HG02840 (cell line): ENCODE results near the gene RAB17.

Experiments
- ATAC-seq: cut with Tn5 transposase; IDR thresholded peaks from one replicate; pipeline ENCODE4 v1.9.1; 2021; ENCODE audit warnings: mild to moderate bottlenecking, moderate library complexity, moderate number of reproducible peaks; ENCODE audit not compliant: unreplicated experiment, low FRiP score

The RAB17 gene

DNA sequence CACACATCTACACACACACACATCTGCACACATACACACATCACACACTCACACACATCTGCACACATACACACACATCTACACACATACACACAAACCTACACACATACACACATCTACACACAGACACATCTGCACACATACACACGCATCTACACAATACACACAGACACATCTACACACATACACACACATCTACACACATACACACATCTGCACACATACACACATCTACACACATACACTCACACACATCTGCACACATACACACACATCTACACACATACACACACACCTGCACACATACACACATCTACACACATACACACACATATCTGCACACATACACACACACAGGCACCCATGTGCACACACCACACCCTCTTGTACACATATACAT is 24.6 kb downstream of the RAB17 start:
- ATAC-seq: no peak

DNA sequence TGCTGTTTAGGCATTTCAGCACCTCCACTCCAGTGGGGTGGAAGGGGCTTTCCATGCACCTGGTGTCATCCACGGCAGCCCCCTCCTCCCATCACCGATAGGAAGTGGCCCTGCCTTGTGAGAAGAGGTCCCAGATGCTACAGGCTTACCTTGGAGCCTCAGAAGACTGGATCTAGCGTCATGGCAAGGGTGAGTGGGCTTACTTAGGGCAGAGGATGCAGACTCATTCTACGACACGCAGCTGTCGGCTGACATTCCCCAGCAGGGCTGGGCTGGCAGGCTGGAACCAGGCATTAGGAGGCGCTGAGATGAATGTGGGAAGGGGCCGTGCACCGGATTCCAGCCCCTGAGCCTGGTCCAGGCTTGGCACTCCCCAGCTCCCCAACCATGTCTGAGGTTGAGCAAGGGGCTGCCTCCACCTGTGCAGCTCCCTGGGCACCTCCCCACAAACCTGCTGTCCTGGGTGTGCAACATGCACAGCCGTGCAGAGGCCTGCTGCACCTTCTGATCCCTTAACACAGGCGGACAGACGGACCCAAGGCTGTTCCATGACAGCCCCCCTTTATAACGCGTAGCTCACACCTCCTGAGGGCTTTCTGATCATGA is 25.9 kb downstream of the RAB17 start:
- no peak for ATAC-seq

DNA sequence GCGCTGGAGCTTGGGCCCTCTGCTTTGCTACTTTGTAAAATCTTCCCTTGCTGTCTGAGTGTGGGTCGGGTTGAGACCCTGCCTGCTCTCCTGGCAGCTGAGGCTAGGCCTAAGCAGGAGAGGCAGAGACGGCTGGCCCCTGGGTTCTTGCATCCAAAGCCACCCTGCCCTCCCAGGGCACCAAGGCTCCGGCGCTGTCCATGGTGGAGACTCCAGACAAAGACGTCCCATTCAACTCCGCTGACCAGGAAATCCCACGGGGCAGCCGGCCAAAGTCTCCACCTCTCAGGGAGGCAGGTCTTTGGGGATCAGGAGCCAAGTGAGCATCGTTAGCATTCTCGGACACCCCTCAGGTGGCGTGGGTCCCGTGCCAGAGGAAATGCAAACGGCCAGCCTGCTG is 26.7 kb downstream of the RAB17 start:
- ATAC-seq: no peak

DNA sequence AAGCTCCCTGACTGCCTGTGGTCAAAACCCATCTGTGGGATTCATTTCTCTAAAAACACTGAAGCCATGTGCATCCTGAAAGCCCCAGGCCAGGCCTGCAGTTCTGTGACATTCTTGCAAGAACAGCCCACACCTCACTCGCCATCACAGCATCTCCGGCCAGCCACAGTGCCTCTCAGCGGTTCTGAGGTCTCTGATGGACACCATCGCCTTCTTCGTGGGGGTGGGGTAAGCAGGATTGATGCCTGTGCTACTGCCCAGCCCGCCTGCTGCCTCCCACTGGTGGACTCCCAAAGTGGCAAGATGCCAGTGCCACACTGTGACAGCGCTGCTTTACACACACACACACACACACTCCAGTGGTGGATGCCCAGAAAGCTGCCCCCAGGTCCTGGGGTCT is 29.3 kb downstream of the RAB17 start:
- ATAC-seq: no peak

DNA sequence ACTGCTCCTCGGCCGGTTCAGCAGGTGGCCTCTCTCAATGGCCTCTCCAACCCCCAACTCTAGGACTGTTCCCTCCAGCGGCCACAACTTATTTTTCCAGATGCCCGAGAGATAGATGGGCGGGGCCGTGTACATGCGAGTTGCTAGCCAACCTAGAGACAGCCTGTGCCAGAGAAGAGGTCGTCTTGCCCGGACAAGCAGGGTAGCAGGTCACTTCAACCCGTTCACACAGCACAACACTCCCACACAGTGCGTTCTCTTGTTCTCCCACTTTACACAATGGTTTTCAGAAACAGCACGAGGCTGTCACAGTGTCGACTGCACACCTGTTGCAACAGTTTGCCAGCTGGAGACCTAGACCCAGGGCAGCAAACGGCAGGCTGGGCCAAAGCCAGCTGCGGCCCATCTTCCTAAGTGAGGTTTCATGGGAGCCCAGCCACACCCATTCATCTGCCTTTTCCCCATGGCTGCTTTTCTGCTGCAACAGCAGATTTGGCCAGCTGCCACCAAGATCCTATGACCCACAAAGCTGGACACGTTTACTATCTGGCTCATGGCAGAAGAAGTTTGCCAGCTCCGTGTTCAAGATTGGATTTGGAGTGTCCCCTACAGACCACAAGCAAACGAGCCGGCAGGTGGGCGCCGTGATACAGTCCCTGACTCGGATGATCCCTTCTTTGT is 31.4 kb downstream of the RAB17 start:
- no peak for ATAC-seq

DNA sequence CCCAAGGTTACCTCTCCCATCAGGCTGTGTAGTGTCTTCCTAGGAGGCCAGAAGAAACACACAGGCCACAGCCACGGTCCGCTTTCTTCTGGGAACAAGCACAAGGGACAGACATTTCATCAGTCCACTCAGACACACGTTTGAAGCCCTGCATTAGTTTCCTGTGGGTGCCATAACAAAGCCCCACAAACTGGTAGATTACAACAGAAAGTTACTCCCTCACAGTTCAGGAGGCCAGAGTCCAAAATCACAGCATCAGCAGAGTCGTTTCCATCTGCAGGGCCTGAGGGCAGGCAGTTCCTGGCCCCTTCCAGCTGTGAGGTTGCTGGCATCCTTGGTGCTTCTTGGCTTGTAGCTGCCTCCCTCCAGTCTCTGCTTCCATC is 32.9 kb downstream of the RAB17 start:
- ATAC-seq: no peak

DNA sequence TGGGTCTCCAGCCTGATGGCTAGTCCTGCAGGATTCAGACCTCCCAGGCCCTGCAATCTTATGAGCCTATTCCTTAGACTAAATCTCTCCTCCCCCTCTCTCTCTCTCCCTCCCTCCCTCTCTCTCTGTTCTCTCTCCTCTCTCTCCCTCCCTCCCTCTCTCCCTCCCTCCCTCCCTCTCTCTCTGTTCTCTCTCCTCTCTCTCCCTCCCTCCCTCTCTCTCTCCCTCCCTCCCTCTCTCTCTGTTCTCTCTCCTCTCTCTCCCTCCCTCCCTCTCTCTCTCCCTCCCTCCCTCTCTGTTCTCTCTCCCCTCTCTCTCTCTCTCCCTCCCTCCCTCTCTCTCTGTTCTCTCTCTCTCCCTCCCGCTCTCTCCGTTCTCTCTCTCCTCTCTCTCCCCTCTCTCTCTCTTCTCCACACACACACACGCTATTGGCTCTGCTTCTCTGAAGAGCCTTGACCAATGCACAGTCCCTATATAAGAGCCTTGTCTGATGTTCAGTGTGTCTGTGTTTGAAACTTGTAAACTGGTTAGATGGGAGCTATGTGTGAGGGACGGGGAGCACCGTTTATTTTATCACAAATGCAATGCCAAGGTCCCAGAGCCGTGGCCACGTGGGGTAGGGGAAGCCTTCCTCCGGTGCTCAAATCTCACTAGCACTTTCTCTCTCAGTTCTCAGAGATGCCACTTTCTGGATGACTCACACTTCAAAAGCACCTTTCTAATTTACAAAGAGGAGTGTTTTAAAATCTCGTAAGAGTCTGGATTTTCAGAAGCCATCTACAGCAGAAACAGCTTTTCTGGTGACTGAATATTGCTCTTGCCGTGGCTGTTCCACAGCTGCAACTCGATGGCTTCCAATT is 33.5 kb downstream of the RAB17 start:
- ATAC-seq: no peak

DNA sequence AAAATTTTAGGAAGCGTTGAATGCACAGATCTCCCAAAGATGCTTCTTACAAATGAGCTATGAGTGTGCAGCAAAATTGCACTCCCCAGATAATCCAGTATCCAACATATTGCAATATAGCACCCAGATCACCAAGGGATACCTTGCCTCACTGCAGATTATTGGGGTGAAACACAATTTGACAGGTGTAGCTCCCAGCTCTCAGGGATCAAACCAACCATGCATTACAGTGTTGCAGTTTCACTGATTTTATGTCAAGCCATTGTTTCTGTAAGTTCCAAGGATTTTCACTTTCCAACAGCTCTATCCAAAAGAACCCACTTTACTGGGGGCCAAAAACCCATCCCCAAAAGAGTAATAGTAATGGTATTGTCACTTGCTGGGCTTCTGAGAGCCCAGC is 35.0 kb downstream of the RAB17 start:
- ATAC-seq: no peak

DNA sequence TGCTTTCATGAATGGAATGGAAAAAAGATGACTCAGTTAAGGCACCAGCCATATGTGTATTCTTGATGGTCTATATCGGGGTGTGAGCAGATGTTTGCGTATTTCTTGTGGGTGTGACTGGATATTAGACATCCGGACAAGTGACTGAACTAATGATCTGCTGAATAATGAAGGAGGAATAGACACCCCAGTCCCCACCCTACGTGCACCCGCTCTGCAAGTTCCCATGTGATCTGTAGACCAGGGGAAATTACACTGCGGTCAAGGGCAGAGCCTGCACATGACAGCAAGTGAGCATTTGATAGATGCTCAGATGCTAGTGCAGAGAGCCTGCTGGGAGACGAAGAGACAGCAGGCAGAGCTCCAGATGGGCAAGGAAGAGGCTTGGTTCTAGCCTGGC is 36.6 kb downstream of the RAB17 start:
- ATAC-seq: no peak

DNA sequence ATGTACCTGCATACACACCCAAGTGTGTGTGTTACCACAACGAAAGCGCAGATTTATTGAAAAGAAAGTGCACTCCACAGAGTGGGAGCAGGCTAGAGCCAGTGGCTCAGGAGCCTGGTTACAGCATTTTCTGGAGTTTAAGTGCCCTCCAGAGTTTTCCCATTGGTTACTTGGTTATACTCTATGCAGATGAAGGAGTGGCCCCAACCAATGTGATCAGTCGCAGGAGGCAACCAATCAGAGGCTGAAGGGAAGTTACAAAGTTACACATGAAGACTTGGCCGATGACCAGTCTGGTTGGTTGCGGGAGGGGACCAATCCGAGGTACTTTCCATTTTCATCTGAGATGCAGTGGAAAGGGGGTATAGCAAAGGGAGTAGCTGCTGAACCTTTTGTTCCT is 37.6 kb downstream of the RAB17 start:
- no peak for ATAC-seq

DNA sequence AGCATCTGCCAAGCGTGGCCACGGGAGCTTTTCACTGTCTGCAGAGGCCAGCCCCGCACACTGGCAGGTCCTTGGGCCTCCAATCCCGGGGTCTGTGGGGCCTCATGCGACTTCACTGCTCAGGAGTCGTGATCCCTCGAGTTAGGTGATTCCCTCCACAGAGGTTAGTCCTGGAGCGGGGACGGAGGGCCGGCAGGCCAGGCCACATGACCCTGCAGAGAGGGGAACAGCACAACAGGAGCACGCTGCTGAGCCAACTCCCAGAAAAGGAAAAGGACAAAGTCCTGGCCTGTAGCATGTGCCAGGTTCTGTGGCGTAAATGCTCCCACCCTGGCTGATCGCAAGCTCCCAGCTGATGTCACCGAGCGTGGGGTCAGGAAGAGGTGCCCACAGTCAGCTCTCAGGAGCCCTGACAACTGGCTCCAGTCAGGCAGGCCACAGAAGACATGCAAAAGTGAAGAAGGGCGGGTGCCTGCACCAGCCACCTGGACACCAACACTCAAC is 39.4 kb downstream of the RAB17 start:
- ATAC-seq: no peak

DNA sequence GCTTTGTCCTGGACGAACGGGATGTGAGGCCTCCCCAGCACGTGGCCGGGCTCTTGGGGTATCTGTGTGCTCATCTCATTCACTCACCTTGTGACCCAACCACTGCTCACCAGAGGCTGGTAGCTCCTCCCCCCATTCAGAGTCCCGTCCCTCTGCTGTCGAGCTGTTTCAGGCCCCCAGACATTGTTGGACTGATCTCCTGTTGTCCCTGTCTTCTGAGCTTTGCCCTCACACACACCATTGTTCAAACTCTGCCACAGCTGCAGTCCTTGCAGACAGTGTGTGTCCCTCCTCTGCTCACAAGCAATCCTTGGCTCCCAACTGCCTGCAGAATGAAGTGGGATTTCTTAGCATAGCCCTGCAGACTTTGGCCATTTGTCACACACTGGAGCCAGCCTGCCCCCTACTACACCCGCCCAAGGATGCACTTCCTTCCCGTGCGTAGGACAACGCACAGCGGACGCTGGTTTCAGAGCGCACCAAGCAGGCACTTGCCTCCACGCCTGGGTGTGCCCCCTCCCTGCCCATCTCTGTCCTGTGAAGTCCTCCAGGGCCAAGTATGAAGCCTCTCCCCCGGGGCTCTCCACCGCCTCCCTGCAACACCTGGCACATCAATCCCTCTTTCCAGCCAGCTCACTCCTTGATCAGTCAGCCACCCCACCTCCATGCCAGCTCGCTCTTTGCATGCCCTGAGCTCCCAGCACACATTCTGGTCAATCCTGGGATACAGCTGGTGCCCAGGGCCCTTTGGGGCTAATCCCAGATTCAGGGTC is 40.7 kb downstream of the RAB17 start:
- no peak for ATAC-seq

DNA sequence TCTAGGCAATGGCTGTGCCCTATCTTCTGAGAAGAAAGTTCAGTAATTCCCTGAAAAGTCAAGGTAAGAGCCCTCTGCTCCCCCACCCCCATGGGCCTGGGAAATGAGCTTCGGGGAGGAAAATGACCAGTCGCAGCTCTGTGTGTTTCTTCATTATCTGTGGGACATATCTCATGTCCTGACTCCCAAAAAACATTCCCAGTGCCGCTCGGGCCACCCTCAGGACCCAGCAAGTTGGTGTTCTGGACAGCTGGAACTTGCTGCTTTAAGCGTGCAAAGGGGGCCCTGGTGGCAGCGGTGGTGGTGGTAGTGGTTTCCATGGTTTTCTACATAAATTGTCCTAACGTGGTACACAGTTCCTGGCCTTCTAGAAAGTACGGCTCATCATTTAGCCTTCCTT is 41.3 kb downstream of the RAB17 start:
- no peak for ATAC-seq

DNA sequence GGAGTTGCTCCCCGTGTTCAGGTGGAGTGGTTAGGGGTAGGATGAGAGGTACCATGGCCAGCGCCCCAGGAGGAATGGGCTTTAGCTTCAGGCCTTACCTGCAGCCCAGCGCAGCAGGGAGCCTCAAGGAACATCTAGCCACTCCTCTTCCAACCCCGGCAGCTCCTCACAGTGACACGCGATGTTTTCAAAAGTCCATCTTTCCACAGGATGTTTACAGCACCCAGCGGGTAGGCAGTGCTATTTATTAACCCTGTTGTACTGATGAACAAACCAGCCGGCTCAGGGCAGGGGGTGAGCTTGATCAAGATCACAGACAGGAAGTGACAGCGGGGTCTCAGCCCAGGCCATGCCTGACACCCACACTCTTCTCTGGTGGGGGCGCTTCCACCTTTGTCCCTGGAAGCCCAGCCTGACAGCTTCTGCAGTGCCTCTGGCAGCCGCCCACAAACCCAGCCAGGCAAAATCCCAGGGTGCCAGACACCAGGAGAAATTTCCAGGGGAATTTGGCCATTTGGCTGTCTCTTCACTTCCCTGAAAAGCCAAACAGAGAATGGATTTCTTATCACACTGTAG is 42.6 kb downstream of the RAB17 start:
- ATAC-seq: no peak

DNA sequence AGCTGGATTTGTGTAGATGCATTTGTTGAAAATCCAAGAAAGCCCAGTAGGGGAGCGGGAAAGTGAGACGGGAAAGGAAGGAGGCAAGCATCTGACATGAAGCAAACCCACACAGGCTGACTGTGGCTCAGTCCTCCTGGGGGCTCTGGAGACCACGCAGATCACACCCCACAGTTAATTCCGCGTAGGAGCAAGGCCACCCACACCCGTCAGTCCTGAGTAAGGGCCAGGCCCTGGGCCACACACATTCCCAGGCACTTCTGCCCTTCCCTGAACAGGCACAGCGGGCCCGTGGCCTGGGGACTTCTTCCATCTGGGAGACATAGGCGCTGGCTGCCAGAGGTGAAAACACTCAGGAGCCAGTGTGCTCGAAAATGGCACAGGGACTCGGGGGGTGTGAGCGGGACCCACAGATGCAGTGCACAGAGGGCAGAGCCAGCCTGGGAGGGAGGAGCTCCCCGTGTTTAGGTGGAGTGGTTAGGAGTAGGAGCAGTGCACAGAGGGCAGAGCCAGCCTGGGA is 43.6 kb downstream of the RAB17 start:
- ATAC-seq: no peak

DNA sequence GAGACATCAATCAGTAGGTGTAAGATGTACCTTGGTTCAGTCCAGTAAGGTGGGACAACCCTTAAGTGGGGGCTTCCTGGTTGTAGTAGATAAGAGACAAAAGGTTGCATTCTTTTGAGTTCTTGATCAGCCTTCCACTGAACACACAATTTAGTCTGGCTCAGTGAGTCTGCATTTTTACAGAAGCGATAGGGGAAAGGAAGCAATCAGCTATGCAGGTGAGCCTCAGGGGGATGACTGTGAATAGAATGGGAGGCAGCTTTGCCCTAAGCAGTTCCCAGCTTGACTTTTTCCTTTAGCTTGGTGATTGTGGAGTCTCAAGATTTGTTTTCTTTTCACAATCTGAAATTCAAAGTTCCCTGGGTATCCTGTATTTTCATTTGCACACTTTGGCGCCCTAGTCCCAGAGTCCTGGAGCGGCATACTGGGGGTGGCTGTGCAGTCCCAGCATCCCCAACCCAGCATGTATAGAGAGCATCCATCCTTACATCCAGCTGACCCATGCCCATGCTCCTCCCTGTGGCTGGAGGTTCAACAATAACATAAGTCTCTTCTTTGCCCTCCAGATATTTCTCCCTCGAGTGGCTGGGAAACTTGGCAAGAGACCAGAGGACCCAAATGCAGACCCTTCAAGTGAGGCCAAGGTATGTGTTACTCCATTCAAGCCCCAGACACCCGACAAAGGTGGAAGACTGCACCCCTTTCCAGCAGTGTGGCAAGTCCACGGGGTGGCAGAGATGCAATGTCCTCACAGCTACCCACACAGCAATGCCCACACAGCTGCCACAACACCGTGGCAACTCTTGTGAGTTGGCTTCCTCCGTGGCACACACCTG is 44.3 kb downstream of the RAB17 start:
- no peak for ATAC-seq

DNA sequence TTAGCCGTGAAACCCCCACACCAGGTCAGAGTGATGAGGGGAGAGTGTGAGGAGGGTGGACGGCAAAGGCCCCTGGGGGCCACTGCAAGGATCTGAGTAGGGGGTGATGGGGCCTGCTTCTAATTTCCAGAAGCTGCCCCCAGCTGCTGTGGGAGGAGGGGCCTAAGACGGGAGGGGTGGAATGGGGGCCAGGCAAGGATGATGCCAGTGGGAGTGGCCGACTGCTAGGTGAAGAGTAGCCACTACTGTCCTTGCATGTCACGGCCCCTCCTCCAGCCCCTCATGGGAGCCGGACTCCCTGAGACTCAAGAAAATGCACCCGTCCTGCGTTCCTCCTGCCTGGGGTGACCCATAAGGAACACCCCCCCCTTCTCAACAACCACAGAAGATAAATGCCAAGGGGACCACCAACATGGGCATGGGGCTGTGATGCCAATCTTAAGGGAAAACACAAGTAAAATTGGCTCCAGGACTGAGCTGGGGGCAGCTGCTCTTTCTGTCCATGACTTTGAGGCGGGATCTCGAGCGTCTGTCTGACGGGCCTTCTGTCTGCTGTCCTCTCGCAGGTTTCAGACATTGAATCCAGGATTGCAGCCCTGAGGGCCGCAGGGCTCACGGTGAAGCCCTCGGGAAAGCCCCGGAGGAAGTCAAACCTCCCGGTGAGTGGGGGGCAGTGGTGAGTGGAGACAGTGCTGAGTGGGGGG is 48.4 kb downstream of the RAB17 start:
- no peak for ATAC-seq

DNA sequence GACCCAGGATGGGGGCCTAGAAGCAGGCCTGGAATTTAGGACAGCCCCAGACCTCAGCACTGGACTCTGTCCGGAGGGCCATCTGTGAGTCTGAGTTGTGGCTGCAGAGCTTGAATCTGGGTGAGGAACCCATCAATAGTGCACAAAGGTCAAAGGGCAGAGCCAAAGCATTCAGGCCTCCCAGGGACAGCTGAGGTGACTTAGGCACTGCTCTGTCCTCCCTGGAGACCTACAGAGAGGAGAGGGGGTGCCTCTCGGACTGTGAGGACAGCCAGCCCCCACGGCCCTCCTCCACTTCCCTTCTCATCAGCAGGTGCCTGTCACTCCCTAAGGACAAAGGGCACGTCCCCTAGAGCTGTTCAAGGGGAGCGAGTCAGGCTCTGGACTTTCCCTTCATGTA is 49.3 kb downstream of the RAB17 start:
- ATAC-seq: no peak

DNA sequence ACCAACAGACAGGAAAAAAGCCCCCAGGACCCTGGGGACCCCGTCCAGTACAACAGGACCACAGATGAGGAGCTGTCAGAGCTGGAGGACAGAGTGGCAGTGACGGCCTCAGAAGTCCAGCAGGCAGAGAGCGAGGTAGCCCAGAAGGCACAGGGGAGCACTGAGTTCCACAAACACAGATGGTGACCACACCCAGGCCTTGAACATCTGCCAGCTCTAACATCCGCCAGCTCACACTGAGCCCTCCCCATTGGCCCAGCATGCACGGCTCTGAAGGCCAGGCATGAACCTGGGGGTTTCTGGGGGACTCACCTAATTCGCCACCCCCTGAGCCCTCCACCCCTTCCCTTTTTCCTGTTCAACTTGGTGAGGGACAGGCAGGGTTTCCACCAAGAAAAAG is 49.7 kb downstream of the RAB17 start:
- ATAC-seq: no peak
